Liver (tissue), 9 donors: ENCODE data around the gene FAM83G. TPM values are rescaled to one million over a fixed set of nuclear protein-coding genes. Genes with fewer than 3 reads are reported as not detected.

Source experiments
- DNase-seq: peaks from one replicate; pipeline ENCODE4 v3.0.0-alpha.2; 2017; ENCODE audit warnings: low spot score
- H3K27ac ChIP-seq, 2 donors: one replicate each; pipeline ENCODE4 v1.7.0; 2013; ENCODE audit warnings: inconsistent platforms in 2 of 2, low read length in 2 of 2, control low read depth in 1 of 2, low read depth in 1 of 2, mild to moderate bottlenecking in 1 of 2
- H3K27me3 ChIP-seq, 4 donors: one replicate each; pipeline versions ENCODE4 v1.6.1 to v1.7.0; 2013; ENCODE audit warnings: low read length in 3 of 4, inconsistent platforms in 1 of 4, mild to moderate bottlenecking in 1 of 4, moderate library complexity in 1 of 4; ENCODE audit not compliant: control insufficient read depth in 4 of 4, insufficient read depth in 4 of 4
- H3K36me3 ChIP-seq, 4 donors: one replicate each; pipeline versions ENCODE4 v1.6.1 to v1.7.0; 2013; ENCODE audit warnings: low read length in 3 of 4, mild to moderate bottlenecking in 3 of 4, low read depth in 1 of 4, moderate library complexity in 1 of 4; ENCODE audit not compliant: control insufficient read depth in 4 of 4, insufficient read depth in 3 of 4
- H3K4me1 ChIP-seq, 4 donors: one replicate each; pipeline versions ENCODE4 v1.6.1 to v1.7.0; 2013; ENCODE audit warnings: low read length in 3 of 4, mild to moderate bottlenecking in 3 of 4, moderate library complexity in 1 of 4; ENCODE audit not compliant: control insufficient read depth in 4 of 4, insufficient read depth in 4 of 4
- H3K4me3 ChIP-seq, 3 donors: one replicate each; pipeline versions ENCODE4 v1.6.1 to v1.7.0; 2013; ENCODE audit warnings: low read length in 3 of 3, control low read depth in 1 of 3, low read depth in 1 of 3, mild to moderate bottlenecking in 1 of 3
- H3K9ac ChIP-seq, 2 donors: one replicate each; pipeline ENCODE4 v1.7.0; 2013; ENCODE audit warnings: low read length in 2 of 2, mild to moderate bottlenecking in 2 of 2, moderate library complexity in 2 of 2, control low read depth in 1 of 2, low read depth in 1 of 2
- H3K9me3 ChIP-seq, 4 donors: one replicate each; pipeline versions ENCODE4 v1.6.1 to v1.7.0; 2013; ENCODE audit warnings: low read length in 3 of 4; ENCODE audit not compliant: control insufficient read depth in 4 of 4
- EGR1 ChIP-seq, 2 donors: IDR thresholded peaks; 2 replicates each; pipeline ENCODE4 v1.6.1; 2016 to 2018; ENCODE audit warnings: antibody characterized with exemption in 2 of 2, low read depth in 2 of 2
- FOXA1 ChIP-seq: IDR thresholded peaks from 2 replicates; pipeline ENCODE4 v1.6.1; 2016; ENCODE audit warnings: antibody characterized with exemption
- FOXA2 ChIP-seq: IDR thresholded peaks from 2 replicates; pipeline ENCODE4 v1.6.1; 2016; ENCODE audit warnings: antibody characterized with exemption
- GABPA ChIP-seq, 2 donors: IDR thresholded peaks in 1 of 2; conservative IDR thresholded peaks in 1 of 2; 2 replicates each; pipeline ENCODE4 v1.6.1; 2016; ENCODE audit warnings: antibody characterized with exemption in 2 of 2, mild to moderate bottlenecking in 1 of 2, moderate library complexity in 1 of 2
- HNF4A ChIP-seq, 2 donors: conservative IDR thresholded peaks; 2 replicates each; pipeline ENCODE4 v1.6.1; 2016; ENCODE audit warnings: antibody characterized with exemption in 2 of 2, mild to moderate bottlenecking in 2 of 2
- HNF4G ChIP-seq: IDR thresholded peaks from 2 replicates; pipeline ENCODE4 v1.6.1; 2016; ENCODE audit warnings: antibody characterized with exemption
- JUND ChIP-seq, 2 donors: IDR thresholded peaks; 2 replicates each; pipeline ENCODE4 v1.6.1; 2016; ENCODE audit warnings: antibody characterized with exemption in 2 of 2
- NR2F2 ChIP-seq: IDR thresholded peaks from 2 replicates; pipeline ENCODE4 v1.6.1; 2016; ENCODE audit warnings: antibody characterized with exemption
- RAD21 ChIP-seq, 2 donors: IDR thresholded peaks; 2 replicates each; pipeline ENCODE4 v1.6.1; 2016; ENCODE audit warnings: antibody characterized with exemption in 2 of 2, mild to moderate bottlenecking in 2 of 2
- RXRA ChIP-seq, 2 donors: IDR thresholded peaks; 2 replicates each; pipeline ENCODE4 v1.6.1; 2017 to 2018; ENCODE audit warnings: antibody characterized with exemption in 2 of 2, mild to moderate bottlenecking in 1 of 2
- SP1 ChIP-seq: IDR thresholded peaks from 2 replicates; pipeline ENCODE4 v1.6.1; 2018; ENCODE audit warnings: antibody characterized with exemption, mild to moderate bottlenecking
- TAF1 ChIP-seq: conservative IDR thresholded peaks from 2 replicates; pipeline ENCODE4 v1.6.1; 2016; ENCODE audit warnings: antibody characterized with exemption, mild to moderate bottlenecking
- YY1 ChIP-seq: IDR thresholded peaks from 2 replicates; pipeline ENCODE4 v1.6.1; 2016; ENCODE audit warnings: antibody characterized with exemption, mild to moderate bottlenecking
- WGBS: extraction: QIAGEN DNeasy Blood & Tissue Kit; methylation state at CpG from one replicate; pipeline ENCODE4 v1.1.7; 2013; 5-methylcytosine and 5-hydroxymethylcytosine counted together
- polyA plus RNA-seq, 2 donors: library from polyadenylated mRNA; stranded (reverse) in 1 of 2; unstranded in 1 of 2; fragments of 200-250 nt in 1 of 2; fragments of >200 nt in 1 of 2; fragmentation: Nextera tagmentation in 1 of 2; extraction: Ambion mirVana in 1 of 2; gene quantifications; one replicate each; pipeline versions ENCODE4 v1.2.1 to v1.2.3, GENCODE V29; 2013 to 2015
- total RNA-seq, 2 donors: library from RNA; depleted of rRNA; stranded (reverse); fragments of >200 nt; gene quantifications; one replicate each; pipeline ENCODE4 v1.2.3, GENCODE V29; 2014
- TF ChIP-seq, protein P1 (sequence below): IDR thresholded peaks from 2 replicates; pipeline ENCODE4 v1.6.1; 2016; ENCODE audit warnings: antibody characterized with exemption
- TF ChIP-seq, protein P2 (sequence below): IDR thresholded peaks from 2 replicates; pipeline ENCODE4 v1.6.1; 2016; ENCODE audit warnings: antibody characterized with exemption
- TF ChIP-seq, protein P3 (sequence below): IDR thresholded peaks from 2 replicates; pipeline ENCODE4 v1.6.1; 2016; ENCODE audit warnings: antibody characterized with exemption, mild to moderate bottlenecking
- TF ChIP-seq, protein P4 (sequence below): fragments of 150-350 bp; IDR thresholded peaks from 2 replicates; pipeline ENCODE4 v1.5.1; 2017; ENCODE audit warnings: improper control_type of control experiment, low read depth, low read length; ENCODE audit not compliant: missing input control
- TF ChIP-seq, protein P5 (sequence below): IDR thresholded peaks from 2 replicates; pipeline ENCODE4 v1.6.1; 2016; ENCODE audit warnings: antibody characterized with exemption
- donor health status: healthy.
- donor health status: healthy.
- donor health status: healthy.
- donor health status: healthy.
- donor health status: healthy.

FAM83G gene
- total and polyA plus RNA-seq, 4 donors = 5.2 to 25.0 (median 11.5) TPM

DNA sequence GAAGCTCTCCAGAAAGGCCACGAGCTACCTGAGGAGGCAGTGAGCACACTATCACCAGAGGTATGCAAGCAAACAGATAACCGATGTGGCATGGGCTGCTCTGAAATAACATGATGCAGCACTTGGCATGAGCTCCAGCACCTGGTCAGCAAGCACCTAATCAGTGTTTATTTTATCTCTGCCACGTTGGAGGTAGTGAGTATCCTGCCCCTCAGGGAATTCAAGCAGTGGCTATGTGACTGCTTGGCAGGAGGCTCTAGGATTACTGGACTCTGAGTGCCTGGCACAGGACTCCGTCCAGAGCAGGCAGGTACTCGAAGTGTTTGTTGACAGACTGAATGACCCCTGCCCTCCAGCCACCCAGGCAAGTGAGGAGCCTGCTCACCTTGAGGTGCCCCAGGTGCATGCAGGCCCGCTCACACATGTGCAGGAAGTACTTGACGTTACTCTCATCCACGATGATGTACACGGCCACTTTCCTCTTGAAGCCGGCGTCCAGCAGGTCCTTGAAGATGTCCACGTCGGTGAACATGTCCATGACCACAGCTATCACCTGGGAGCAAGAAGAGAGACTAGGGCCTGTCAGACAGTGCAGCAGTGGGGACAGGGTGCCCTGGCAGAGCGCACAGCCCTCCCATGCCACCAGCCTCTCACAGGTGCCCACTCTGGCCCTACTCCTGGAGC lies 16.6 kb downstream of the FAM83G start:
- 40% methylated on average over 14 of the region's 14 CpGs for WGBS
- peaks cover 21 to 56% (median 42%) of the 10 kb centered on the region in 4 donors for H3K4me1 ChIP-seq
- peak overlapping the region; percentile 69 to 80 for H3K27ac ChIP-seq
- H3K27me3 ChIP-seq = no peaks in the 10 kb centered on the region
- no peaks in the 10 kb centered on the region for H3K9me3 ChIP-seq
- DNase-seq = no peak
- H3K4me3 ChIP-seq = no peak overlapping the region
- TF ChIP-seq GABPA (IDR thresholded peaks at IDR 0.05 in 1 of 2, conservative IDR thresholded peaks at IDR 0.05 in 1 of 2) = peak in 1 of 2 donors; percentile 61
- TF ChIP-seq HNF4G = peak; percentile 59
- TF ChIP-seq JUND (IDR thresholded peaks at IDR 0.05) = peak in 1 of 2 donors; percentile 75
- TF ChIP-seq HNF4A (conservative IDR thresholded peaks at IDR 0.05) = peak; percentile 80 to 89
- peak; percentile 66 for TF ChIP-seq NR2F2
- TF ChIP-seq RAD21 (IDR thresholded peaks at IDR 0.05) = peak in 1 of 2 donors; percentile 60
- TF ChIP-seq, protein P1, sequence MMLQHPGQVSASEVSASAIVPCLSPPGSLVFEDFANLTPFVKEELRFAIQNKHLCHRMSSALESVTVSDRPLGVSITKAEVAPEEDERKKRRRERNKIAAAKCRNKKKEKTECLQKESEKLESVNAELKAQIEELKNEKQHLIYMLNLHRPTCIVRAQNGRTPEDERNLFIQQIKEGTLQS = peak; percentile 7
- TF ChIP-seq, protein P2, sequence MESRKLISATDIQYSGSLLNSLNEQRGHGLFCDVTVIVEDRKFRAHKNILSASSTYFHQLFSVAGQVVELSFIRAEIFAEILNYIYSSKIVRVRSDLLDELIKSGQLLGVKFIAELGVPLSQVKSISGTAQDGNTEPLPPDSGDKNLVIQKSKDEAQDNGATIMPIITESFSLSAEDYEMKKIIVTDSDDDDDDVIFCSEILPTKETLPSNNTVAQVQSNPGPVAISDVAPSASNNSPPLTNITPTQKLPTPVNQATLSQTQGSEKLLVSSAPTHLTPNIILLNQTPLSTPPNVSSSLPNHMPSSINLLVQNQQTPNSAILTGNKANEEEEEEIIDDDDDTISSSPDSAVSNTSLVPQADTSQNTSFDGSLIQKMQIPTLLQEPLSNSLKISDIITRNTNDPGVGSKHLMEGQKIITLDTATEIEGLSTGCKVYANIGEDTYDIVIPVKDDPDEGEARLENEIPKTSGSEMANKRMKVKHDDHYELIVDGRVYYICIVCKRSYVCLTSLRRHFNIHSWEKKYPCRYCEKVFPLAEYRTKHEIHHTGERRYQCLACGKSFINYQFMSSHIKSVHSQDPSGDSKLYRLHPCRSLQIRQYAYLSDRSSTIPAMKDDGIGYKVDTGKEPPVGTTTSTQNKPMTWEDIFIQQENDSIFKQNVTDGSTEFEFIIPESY = peak; percentile 2
- peak; percentile 24 for TF ChIP-seq YY1
- TF ChIP-seq SP1 = peak; percentile 74
- TF ChIP-seq RXRA (IDR thresholded peaks at IDR 0.05) = peak; percentile 75 to 95
- TF ChIP-seq EGR1 (IDR thresholded peaks at IDR 0.05; ENCODE audit: low read depth in 2 of 2) = no peak
- TF ChIP-seq TAF1 = no peak
- peak; percentile 75 for TF ChIP-seq FOXA1
- TF ChIP-seq, protein P3, sequence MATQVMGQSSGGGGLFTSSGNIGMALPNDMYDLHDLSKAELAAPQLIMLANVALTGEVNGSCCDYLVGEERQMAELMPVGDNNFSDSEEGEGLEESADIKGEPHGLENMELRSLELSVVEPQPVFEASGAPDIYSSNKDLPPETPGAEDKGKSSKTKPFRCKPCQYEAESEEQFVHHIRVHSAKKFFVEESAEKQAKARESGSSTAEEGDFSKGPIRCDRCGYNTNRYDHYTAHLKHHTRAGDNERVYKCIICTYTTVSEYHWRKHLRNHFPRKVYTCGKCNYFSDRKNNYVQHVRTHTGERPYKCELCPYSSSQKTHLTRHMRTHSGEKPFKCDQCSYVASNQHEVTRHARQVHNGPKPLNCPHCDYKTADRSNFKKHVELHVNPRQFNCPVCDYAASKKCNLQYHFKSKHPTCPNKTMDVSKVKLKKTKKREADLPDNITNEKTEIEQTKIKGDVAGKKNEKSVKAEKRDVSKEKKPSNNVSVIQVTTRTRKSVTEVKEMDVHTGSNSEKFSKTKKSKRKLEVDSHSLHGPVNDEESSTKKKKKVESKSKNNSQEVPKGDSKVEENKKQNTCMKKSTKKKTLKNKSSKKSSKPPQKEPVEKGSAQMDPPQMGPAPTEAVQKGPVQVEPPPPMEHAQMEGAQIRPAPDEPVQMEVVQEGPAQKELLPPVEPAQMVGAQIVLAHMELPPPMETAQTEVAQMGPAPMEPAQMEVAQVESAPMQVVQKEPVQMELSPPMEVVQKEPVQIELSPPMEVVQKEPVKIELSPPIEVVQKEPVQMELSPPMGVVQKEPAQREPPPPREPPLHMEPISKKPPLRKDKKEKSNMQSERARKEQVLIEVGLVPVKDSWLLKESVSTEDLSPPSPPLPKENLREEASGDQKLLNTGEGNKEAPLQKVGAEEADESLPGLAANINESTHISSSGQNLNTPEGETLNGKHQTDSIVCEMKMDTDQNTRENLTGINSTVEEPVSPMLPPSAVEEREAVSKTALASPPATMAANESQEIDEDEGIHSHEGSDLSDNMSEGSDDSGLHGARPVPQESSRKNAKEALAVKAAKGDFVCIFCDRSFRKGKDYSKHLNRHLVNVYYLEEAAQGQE = peak; percentile 37
- peak; percentile 82 for TF ChIP-seq FOXA2
- TF ChIP-seq, protein P4, sequence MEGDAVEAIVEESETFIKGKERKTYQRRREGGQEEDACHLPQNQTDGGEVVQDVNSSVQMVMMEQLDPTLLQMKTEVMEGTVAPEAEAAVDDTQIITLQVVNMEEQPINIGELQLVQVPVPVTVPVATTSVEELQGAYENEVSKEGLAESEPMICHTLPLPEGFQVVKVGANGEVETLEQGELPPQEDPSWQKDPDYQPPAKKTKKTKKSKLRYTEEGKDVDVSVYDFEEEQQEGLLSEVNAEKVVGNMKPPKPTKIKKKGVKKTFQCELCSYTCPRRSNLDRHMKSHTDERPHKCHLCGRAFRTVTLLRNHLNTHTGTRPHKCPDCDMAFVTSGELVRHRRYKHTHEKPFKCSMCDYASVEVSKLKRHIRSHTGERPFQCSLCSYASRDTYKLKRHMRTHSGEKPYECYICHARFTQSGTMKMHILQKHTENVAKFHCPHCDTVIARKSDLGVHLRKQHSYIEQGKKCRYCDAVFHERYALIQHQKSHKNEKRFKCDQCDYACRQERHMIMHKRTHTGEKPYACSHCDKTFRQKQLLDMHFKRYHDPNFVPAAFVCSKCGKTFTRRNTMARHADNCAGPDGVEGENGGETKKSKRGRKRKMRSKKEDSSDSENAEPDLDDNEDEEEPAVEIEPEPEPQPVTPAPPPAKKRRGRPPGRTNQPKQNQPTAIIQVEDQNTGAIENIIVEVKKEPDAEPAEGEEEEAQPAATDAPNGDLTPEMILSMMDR = no peak
- TF ChIP-seq, protein P5, sequence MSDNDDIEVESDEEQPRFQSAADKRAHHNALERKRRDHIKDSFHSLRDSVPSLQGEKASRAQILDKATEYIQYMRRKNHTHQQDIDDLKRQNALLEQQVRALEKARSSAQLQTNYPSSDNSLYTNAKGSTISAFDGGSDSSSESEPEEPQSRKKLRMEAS = peak; percentile 83
- no peak overlapping the region for H3K9ac ChIP-seq
- H3K36me3 ChIP-seq = peaks cover 0 to 5% (median 2%) of the 10 kb centered on the region in 4 donors
